ENCODE measurements around the gene FAM200B. TPM values are rescaled to one million over a fixed set of nuclear protein-coding genes. Genes with fewer than 3 reads are reported as not detected.

Gene FAM200B
- total and polyA plus RNA-seq, 2 donors (not counting 3 experiments of a cell fraction or from before 2014, with no cell fraction given) = 13.9 to 24.6 TPM

DNA sequence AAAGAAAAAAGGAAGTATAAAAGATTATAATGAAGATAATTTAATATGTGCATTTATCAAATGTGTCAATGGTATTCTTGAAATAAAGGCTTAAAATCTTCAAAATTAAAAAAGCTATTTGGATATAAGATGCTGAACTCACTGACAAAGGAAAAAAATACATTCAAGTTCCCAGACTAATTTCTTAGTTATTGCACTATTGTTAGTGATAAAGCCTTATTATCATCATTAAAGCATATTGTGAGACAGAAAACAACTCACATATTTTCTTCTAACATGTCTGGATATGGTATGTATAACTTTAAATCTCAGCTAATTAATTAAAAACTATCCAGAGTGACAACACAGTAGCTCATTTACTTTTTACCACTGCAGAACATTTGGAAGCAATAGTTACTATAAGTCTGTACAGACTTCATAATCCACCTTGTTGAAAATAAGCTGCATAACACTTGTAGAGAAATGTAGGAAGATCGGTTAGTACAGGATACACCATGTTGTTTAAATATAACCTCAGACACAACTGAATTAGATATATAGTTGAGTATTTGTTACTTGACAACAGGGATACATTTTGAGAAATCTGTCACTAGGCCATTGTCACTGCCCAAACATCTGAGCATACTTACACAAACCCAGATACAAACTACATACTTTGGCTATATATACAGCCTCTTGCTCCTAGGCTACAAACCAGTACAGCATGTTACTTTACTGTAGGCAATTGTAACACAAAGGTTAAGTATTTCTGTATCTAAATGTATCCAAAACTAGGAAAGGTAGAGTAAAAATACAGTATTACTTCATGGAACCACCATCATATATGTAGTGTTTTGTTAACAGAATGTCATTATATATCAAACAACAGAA lies 12.8 kb upstream of the FAM200B start:
- H3K79me2 ChIP-seq (ENCODE audit: control insufficient read depth, insufficient read depth, low read length) = peaks cover 48% of the 10 kb centered on the region
- no peak overlapping the region for H3K27ac ChIP-seq (ENCODE audit: insufficient read depth, low read depth, low read length)
- TF ChIP-seq CTCF (IDR thresholded peaks at IDR 0.05; ENCODE audit: extremely low read depth in 1 of 2, insufficient read depth in 1 of 2, low read depth in 1 of 2, low read length in 2 of 2) (no peak), POLR2AphosphoS5 (IDR thresholded peaks at IDR 0.05; ENCODE audit: insufficient read depth, low read depth, low read length) (no peak), GATA2 (IDR thresholded peaks at IDR 0.05; ENCODE audit: insufficient read depth, insufficient read length, low read depth, low read length) (no peak), POLR2A (IDR thresholded peaks at IDR 0.05; ENCODE audit: low read depth, low read length) (no peak), FOS (IDR thresholded peaks at IDR 0.05; ENCODE audit: borderline replicate concordance, insufficient read depth, low read length) (no peak), MYC (IDR thresholded peaks at IDR 0.05; ENCODE audit: low read depth, low read length) (no peak), JUN (IDR thresholded peaks at IDR 0.05; ENCODE audit: borderline replicate concordance, insufficient read depth, insufficient read length, low read depth) (no peak), EZH2 (IDR thresholded peaks at IDR 0.05; ENCODE audit: borderline replicate concordance, low read depth, low read length, severe bottlenecking) (no peak)
- TF ChIP-seq, protein P1, sequence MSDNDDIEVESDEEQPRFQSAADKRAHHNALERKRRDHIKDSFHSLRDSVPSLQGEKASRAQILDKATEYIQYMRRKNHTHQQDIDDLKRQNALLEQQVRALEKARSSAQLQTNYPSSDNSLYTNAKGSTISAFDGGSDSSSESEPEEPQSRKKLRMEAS (IDR thresholded peaks at IDR 0.05; ENCODE audit: insufficient read depth, insufficient read length) = no peak
- peak; percentile 36 for DNase-seq (ENCODE audit: low read depth, low spot score)
- no peaks in the 10 kb centered on the region for H3K27me3 ChIP-seq (ENCODE audit: control insufficient read depth in 2 of 2, insufficient read depth in 2 of 2, low read length in 2 of 2)
- ChIA-PET POLR2A (no interaction called here), CTCF (interaction anchor here (0.7 to 1.1 kb wide), 5 partner anchors 10 to 15 kb away, joined by 3 to 6 read pairs (median 3); partner anchors contain the start of gene FBXL5)
- no peaks in the 10 kb centered on the region for H3K9me3 ChIP-seq (replicated peaks; ENCODE audit: control insufficient read depth, insufficient read depth, low read length)
- no peak overlapping the region for H3K9ac ChIP-seq (replicated peaks; ENCODE audit: extremely low read depth, insufficient read depth, low read length)
- H4K20me1 ChIP-seq (replicated peaks; ENCODE audit: control insufficient read depth, extremely low read depth, insufficient read depth, low read length) = no peaks in the 10 kb centered on the region
- peaks cover 0 to 3% of the 10 kb centered on the region in 2 experiments for H3K36me3 ChIP-seq (ENCODE audit: control insufficient read depth in 2 of 2, extremely low read depth in 1 of 2, insufficient read depth in 2 of 2, low read length in 2 of 2)
- H2AFZ ChIP-seq (ENCODE audit: low read depth, low read length) = peak overlapping the region; percentile 19
- dilution Hi-C loops (cut with MboI; ENCODE audit: extremely low pct_ligation_motif_present, low sequenced_read_pairs) = no loop called here
- FAIRE-seq = no peak
- H3K4me3 ChIP-seq (replicated peaks in 1 of 3; ENCODE audit: insufficient read depth in 1 of 3, low read depth in 1 of 3, low read length in 3 of 3) = no peak overlapping the region
- peaks cover 35% of the 10 kb centered on the region for H3K4me1 ChIP-seq (ENCODE audit: control insufficient read depth, extremely low read depth, insufficient read depth, low read length)
- BruUV-seq (replicated peaks) = no TSS peak
- intact Hi-C loops (cut with micrococcal nuclease) = loop anchor here (1.0 kb wide), 1 partner anchor 8 kb away; no protein-coding TSS in a partner anchor
- H3K4me2 ChIP-seq (ENCODE audit: insufficient read depth, low read length) = peak overlapping the region; percentile 2
- no peaks in the 10 kb centered on the region for H3K9me1 ChIP-seq (replicated peaks; ENCODE audit: control insufficient read depth, extremely low read depth, insufficient read depth, low read length)
